GM21825 (cell line): ENCODE data around the gene KLHL29.

Experiments
- ATAC-seq: cut with Tn5 transposase; IDR thresholded peaks from one replicate; pipeline ENCODE4 v1.9.1; 2021; ENCODE audit warnings: mild to moderate bottlenecking, moderate library complexity; ENCODE audit not compliant: unreplicated experiment

KLHL29 gene

DNA sequence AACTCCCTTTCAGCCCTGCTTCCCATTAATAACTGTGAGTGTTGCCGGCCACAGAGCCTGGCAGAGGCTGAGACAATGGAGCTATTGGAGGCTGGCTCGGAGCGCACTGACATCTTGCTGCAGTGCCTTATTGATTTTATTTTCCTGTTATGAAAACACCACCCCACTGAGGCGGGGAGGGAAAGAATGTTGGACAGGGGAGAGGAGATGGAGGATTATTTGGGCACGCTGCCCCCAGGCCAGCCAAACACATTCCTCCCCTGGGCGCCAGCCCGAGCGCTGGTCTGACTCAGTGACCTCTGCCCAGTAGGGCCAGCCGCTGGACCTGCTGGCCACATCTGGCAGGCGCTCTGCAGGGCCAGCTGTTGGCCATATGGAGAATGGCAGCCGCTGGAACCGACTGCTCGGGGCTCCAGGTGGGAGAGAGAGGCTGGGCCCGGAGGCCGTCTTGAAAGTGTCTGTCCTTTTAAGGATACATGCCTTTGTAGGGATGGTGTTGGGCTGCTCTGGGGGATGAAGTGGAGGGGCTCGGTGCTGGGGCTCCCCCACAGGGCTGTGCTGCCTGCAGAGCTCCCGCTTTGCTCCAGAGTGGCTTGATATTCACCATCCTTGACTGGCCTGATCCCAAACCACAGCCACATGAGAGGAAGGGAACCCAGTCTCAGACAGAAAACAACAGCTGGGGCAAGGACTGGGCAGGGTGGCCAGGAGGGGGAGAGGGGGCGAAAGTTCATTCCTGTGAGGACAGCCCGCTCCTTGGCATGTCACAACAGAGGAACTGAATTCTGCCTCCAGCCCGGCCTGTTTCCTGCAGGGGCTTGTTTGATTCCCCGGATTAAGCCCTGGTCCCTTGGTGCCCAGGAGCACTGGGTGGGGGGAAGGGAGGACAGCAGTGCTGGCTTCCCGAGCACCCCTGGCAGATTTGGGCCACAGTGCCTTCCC is 179.0 kb downstream of the KLHL29 start:
- no peak for ATAC-seq

DNA sequence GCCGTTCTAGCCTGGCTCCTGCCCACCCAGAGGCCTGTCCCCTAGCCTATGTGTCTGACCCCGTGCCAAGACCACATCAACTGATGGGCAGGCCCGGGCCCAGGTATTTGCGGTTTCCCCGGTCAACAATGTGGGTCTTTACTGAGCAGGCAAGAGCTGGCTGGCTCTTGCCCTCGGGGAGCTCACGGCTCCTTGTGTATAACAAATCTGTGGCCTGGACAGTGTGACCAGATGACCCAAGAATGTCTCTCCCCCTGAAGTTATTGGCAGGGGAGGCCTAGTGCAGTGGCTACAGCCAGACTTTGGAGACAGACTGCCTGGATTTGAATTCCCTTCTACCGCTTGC is 179.6 kb downstream of the KLHL29 start:
- no peak for ATAC-seq

DNA sequence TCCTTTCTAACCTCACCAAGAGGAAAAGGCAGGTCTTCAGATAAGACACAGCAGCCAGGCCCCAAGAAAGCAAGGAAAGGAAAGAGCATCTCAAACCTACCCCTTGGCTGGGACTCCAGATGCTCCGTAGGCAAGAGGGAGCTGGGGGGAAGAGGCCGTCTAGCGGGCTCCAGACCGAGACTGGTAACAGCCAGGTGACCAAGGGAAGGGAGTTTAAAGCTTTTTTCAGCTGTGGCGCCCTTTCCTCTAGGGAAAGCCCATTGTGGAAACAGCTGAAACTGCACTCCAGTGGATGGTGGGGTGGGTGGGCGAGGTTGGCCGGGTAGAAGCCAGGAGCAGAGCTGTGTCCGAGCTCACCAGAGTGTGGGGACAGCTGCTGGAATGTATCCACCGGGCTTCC is 180.4 kb downstream of the KLHL29 start:
- ATAC-seq, result no peak

DNA sequence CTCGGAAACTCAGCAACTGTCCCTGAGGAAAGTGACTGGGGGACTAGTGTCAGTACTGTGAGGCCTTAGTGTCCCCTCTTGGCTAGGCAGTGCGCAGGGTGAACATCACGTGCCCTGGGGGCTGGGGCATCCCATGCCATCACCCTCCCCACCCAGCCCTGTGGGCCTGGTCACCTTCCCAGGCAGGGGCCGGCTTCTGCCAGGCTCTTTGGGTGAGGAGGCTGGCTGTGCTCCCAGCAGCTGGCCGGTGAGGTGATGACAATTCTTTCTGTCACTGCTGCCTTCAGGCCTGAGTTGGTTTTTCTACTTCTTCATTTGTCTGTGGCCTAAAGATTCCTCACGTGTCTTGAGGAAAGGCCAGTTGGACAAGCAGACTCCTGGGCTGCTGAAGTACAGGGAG is 180.8 kb downstream of the KLHL29 start:
- no peak for ATAC-seq

DNA sequence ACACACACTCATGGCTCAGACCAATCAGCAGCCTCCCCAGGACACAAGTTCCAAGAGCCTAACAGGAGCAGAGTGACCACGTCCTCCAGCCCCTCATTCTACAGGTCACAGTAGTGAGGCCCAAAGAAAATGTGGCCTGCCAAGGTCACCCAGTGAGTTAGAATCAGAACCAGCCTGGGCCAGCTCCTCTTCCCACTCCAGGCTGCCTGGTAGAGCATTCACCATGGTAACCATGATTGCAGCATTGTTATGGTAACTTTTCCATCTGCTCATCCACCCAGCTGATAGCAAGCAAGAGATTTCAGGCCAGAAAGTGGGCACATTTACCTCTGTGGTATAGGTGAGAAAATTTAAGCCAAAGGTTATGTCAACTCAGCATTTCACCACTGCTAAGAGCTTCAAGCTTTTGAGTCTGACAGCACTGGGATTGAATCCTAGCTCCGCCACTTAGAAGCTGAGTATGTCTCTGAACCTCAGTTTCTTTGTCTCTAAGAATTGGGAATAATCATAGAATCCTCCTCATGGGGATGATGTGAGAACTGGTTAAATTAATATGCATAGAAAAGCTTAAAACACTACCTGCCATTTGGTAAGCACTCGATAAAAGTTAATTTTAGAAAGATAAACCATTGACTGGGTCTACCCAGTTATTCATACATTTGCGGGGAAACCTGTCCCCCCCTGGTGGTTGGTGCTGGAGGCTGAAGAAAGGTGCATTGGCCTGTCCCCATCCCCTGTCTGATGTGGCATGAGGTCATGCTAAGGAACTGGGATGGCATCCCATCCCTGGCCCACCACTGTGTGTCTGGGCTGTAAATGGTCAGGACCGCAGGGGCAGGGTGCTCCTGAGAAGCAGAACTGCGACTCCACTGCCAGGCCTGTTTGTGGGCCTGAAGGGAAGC is 181.5 kb downstream of the KLHL29 start:
- no peak for ATAC-seq

DNA sequence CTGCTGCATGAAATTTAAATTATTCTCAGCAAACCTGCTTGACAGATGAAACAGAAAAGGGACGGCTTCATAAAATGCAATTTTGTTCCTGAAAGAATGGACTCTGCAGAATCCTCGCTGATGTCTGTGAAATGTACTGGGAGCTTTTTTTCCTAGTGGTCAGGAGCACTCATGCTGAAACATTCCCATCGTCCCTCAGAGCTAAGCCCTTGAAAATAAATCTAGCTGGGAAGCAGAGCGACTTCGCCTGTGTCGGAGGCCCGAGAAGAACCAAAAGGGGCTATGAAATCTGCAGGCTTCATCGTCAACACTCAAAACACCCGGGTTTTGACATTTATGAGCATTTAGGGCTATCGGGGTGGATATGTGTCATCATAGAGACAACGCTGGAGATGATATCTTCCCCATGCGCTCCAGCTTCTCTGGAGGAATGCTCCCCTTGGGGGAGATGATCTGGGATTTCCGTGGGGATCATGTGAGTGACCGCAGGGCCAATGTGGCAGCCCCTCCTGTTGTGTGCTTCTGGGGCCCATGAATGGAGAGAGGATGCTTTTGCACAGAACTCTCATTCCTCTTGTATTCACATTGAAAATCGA is 182.3 kb downstream of the KLHL29 start:
- ATAC-seq, result no peak

DNA sequence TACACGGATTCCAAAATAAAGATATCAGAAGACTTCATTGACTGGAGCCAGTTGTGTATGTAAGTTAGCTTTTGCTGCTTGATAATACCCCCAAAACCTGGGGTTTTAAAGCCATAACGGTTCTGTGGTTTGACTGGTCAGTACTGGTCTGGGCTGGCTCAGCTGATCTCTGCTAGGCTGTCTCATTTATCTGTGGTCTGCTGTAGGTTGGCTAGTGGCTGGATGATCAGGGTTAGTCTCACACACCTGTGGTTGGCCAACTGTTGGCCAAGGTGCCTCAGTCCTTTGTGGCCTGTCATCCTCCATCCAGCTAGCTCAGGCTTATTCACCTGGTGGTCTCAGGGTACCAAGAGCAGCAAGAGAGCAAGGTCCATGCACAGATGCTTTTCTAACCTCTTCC is 183.2 kb downstream of the KLHL29 start:
- ATAC-seq, result no peak

DNA sequence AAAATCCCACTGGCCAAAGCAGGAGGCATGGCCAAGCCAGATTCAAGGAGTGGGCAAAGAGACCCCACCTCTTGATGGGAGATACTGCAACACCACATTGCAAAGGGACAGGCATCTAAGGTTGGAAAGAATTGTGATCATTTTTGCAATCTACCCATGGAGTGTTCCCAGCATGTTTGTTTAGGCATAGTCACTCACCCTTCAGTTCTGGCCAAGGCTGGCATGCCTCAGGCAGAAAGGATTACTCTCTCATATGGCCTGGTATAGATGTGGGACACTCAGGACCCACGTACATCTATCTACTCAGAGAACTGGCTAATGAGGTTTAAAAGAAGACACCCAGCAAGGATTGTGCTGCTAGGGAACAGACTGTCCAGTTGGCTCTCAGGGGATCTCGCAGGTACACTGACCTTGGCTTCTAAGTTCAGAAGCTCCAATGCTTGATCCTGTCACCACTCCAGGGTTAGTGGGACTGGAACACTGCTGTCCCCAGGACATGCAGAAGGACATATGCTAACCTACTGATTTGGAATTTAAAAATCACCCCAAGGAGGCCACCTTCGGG is 183.7 kb downstream of the KLHL29 start:
- ATAC-seq, result no peak

DNA sequence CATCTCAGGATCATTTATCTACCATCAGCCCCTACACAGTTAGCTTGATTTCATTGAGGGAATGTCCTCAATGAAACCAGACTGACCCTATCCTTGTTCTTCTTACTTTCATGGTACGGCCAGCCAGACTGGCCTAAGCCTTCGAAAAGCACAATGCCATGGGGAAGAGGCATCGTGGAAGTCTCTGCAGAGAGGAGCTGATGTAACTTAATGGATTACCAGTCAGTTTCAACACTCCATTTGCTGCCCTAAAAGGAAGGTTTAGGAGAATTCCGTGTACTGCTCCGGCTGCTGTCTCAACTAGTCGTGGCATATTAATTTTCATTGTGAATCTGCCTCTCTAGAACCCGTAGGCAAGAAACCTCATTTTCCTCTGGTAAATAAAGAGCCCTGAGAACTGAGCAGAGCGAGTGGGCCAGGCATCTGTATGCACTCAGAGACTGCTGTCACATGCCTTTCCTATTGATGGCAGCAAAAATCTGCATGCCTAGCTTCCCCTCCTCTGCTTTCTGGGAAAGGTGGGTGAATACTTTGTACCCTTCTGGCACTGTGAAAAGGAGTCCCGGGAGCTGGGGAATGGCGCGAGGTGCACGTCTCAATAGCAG is 184.9 kb downstream of the KLHL29 start:
- no peak for ATAC-seq

DNA sequence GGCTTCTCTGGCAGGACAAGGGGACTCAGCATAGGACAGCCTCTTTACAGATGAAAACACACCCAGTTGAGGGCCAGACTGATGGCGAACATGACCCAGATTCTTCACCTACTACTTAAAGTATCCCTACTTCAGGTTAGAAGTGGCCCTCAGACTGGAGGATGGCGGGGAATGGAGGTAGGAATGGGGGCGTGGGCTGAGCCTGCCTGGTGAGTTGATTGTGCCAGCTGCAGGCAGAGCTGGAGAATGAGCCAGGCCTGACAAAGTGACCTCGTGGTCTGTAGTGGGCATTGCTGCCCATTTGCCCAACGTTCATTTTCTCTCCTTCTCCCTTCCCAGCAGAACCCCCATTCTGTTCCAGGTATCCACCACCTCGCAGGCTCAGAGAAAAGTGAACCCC is 186.1 kb downstream of the KLHL29 start:
- no peak for ATAC-seq

DNA sequence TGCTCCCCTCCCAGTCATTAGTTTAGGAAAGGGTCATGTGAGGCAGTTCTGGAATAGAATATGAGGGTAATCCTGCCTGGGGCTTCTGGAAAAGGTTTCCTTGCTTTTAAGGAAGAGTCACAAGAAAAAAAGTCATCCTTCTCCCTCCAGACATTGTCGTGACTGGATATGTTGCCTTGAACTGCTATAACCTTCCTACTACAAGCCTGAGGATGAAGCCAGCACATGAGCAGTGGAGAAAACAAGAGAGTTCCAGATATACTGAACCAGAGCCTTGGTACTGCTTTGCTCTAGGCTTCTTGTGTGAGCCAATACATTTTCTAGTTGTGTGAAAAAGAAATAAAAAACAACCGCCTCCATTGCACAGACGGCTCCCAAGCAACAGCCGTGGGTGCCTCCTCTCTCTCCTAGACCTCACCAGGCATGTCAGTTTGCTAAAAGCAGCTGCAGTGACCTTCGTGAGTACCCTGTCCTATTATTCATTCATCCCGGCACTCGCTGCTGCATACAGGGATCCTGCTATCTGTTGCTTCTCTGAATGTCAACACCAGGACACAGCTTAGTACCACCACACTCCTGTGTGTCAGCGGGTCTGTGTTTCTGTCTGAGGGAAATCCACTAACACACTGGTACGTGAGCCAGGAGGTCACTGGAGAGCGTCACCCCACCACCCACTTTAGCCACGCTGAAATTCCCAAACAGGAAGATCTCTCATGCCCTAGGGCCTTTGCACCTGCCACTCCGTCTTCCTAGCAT is 186.7 kb downstream of the KLHL29 start:
- ATAC-seq, result no peak

DNA sequence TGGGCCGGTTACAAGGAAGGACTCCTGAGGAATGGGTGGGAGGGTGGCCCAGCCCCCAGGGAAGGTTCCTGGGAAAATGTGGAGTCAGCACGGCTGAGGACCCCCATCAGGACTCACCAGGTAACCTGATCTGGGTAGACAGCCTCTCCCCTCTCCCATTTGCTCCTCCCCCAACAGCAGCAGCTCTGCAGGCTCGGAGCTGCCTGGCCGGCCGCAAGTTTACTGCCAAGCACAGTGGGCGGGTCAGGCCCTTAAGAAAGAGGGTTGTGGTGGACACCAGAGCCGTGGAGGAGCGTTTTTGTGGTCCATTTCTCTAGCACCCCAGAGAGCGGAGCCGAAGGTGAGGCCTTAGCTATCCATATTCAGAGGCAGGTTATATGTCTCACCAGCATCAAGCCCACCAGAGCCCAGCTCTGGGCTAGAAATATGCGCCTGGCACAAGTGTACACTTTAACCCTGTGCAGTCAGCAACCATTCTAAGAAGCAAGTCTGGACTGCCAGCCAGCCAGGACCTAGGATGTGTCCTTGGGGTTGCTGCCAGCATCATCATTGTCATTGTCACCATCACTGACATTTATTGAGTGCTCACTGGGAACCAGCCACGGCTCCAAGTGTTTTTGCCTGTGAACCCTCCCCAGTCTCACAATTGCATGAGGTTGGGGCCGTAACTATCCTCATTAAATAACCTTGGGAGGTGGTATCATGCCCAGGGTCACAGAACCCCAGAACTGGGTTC is 190.1 kb downstream of the KLHL29 start:
- ATAC-seq, result no peak

DNA sequence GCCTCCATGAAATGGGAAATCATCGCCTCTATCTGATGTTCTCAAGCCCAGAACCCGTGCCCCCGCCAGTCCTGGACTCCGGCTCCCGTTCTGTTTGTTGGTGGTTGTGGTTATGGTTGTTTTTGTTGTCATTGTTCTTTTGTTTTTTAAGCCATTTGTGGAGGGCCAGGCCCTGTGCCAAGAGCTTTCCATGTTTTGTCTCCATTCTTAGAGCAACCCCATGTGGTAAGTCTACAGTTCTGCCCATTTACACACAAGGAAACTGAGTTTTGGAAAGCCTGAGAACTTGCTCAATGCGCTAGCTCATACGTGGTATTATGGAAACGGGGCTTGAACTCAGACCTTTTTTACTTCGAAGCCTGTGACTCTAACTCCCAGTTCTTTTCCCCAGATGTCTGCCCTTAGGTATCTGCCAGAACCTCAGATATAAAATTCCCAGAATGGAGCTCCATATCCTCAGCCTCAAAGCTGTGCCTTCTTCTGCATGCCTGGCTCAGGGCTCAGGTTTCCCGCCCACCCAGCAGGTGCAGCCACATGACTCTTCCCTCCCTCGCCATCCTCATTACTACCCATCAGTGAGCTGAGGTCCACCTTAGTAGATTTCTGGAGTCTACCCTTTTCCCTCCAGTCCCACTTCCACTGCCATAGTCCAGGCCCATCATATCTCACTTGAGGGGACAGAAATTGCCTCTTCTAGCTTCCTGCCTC is 194.1 kb downstream of the KLHL29 start:
- no peak for ATAC-seq

DNA sequence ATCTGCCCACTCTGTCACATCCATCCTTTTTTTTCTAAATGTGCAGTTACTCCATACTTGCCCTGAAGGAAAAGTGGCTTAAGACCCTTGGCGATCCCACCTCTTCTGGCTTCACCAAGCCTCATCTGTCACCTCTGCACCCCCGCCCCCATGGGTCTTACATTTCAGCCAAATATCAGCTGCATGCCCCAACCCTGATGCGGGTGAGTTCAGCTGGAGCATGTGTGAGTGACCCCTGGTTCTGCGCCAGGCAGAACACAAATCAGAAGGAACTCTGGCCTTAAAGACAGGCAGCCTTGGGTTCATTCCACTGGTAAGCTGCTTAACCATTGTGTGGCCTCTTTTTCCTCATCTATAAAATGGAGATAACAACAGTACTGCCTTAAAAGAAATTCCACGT is 194.7 kb downstream of the KLHL29 start:
- no peak for ATAC-seq

DNA sequence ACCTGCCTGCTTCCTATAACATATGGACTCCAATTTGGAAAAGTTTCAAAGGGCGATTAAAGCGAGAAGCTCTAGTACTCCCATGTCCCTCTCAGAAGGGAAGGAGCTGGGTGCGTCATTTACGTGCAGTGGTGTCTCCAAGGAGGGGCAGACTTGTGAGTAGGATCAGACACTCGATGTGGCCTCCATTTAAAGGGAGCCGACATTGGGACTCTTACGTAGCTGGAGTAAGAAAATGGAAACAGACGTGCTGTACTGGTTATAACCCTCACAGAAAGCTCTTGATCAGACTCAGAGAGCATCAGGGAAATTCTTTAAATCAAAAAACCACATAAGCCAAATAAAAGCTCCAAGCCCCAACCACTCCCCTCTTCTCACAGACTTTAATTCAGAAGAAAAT is 198.5 kb downstream of the KLHL29 start:
- no peak for ATAC-seq

DNA sequence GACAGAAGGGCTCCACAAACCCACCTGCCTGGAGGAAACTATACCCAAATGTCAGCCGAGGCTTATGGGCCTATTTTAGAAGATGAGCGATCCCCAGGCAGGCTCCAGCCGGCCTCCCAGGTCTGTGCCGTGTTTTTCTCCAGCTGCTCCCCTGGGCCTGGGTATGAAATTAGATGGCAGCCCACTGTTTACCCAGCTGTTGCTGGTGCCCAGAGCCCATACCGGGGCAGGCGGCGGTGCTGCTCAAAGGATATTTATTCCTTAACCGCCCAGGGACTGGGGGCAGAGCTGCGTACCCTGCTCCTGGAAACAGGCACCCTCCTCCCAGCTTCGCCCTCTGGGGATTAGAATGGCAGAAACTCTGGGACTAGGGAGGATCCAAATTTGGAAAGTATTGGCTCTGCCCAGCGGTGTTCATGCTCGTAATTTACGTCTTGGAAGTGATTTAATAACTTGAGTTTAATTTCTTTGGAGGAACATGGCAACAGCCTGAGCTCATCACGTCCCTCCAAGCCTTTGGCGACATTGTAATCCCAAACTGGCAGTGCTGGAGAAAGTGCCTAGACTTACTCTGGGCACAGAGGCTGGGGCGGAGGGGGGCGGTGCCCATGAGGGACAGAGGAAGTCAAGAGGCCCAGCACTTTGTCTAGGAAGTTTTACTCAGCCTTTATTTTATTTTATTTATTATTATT is 199.2 kb downstream of the KLHL29 start:
- no peak for ATAC-seq

DNA sequence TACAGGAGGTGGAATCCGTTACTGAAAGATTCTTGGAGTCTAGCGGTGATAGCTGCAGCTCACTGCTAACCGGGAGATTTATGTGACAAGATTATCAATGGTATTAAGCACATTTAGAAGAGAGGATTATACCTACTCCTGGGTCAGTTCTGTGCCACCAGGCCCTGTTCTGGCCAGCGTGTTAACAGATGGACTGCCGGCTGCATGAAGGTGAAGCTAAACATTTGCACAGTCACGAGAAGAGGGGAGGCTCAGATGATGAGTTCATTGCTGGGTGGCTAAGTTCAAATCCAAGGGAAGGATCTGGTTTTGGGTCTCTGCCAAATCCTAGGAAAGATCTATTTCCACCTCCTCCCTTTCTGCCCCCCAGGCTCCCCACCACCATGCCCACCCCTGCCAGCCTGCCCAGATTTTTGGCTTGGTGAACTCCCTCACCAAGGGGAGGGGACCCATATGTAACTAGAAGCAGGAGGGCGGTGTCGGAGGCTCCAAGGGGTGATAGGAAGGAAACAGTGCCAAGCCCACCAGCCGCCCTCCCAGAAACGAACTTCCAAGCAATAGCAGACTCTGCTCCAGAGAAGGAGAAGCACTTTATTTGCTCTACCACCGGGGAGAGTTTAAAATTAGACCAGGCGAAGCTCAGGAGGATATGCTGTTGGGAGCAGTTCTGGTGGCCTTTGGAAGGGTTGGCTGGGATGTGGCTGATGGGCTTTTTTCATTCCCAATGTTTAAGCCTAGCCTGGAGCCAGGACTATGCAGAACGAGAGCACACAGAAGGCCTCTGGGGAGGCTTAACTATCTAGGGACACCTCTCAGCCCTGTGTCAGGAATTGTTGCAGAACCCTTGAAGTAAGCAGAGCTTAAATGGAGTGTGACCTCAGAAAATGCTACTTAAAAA is 200.5 kb downstream of the KLHL29 start:
- ATAC-seq, result no peak
